Suppressor macrophage treated with lipopolysaccharide for 4 hours (primary cell): Measurements from ENCODE around the gene S100A14.
A peak's percentile ranks its signal among the peaks of the same experiment; 100 is the strongest.

ENCODE experiments used
- DNase-seq: peaks from one replicate; pipeline ENCODE4 v3.0.0-alpha.2; 2020

Gene S100A14

GRCh38 chr1:153638261-153638660 lies 22.1 kb upstream of the S100A14 start:
- DNase-seq = no peak

GRCh38 chr1:153636312-153636711 lies 20.2 kb upstream of the S100A14 start:
- DNase-seq = no peak

- DNase-seq = no peak
These were observed 19.7 kb upstream of the S100A14 start for GRCh38 chr1:153635872-153636271.

- peak; percentile 99 for DNase-seq
These were observed 17.9 kb upstream of the S100A14 start, which contains the start of gene CHTOP for GRCh38 chr1:153633754-153634665. TSS of gene CHTOP (plus strand) at chr1:153634066. CDS start at chr1:153636589, 2,523 bp downstream.

GRCh38 chr1:153633161-153633753 lies 17.1 kb upstream of the S100A14 start:
- DNase-seq = no peak

GRCh38 chr1:153631047-153632022 lies 15.2 kb upstream of the S100A14 start:
- no peak for DNase-seq

- DNase-seq = no peak
These were observed 14.3 kb upstream of the S100A14 start for GRCh38 chr1:153630384-153630783.

- DNase-seq = no peak
These were observed 13.8 kb upstream of the S100A14 start for GRCh38 chr1:153629971-153630370.

GRCh38 chr1:153629343-153629665 lies 13.2 kb upstream of the S100A14 start:
- DNase-seq = no peak

- DNase-seq = no peak
These were observed 12.7 kb upstream of the S100A14 start for GRCh38 chr1:153628638-153629342.

GRCh38 chr1:153627715-153628626 lies 11.8 kb upstream of the S100A14 start, which contains the start of gene S100A1:
TSS of gene S100A1 (plus strand) at chr1:153628434. CDS start at chr1:153630522, 2,088 bp downstream.
- no peak for DNase-seq

GRCh38 chr1:153626904-153627714 lies 11.0 kb upstream of the S100A14 start, which contains the start of gene S100A13:
TSS of gene S100A13 (minus strand) at chr1:153627505. CDS start at chr1:153626472, 1,033 bp downstream.
- DNase-seq = no peak

- no peak for DNase-seq
These were observed 10.4 kb upstream of the S100A14 start for GRCh38 chr1:153626477-153626903.

GRCh38 chr1:153624965-153625611 lies 9.0 kb upstream of the S100A14 start:
- no peak for DNase-seq

GRCh38 chr1:153623101-153623500 lies 7.0 kb upstream of the S100A14 start:
- DNase-seq = peak; percentile 82

- no peak for DNase-seq
These were observed 3.0 kb upstream of the S100A14 start for GRCh38 chr1:153619171-153619570.

- DNase-seq = peak; percentile 78
These were observed 1.5 kb upstream of the S100A14 start for GRCh38 chr1:153617663-153618062.

GRCh38 chr1:153616917-153617311 lies 789 bp upstream of the S100A14 start:
- no peak for DNase-seq

- DNase-seq = no peak
These were observed 719 bp downstream of the S100A14 start for GRCh38 chr1:153615406-153615805.

GRCh38 chr1:153614906-153615305 lies 1.2 kb downstream of the S100A14 start:
- DNase-seq = no peak
